IPS-20b (cell line): Measurements from ENCODE around the gene OSBPL1A.

Experiments
- H3K27ac ChIP-seq: one replicate; pipeline ENCODE4 v1.5.1; 2013; ENCODE audit warnings: low read length
- H3K27me3 ChIP-seq: 2 replicates; pipeline ENCODE4 v1.6.1; 2013; ENCODE audit warnings: mild to moderate bottlenecking, low read length, inconsistent platforms; ENCODE audit not compliant: insufficient read depth
- H3K36me3 ChIP-seq: 2 replicates; pipeline ENCODE4 v1.6.1; 2013; ENCODE audit warnings: low read depth, mild to moderate bottlenecking, inconsistent platforms, low read length, moderate library complexity; ENCODE audit not compliant: insufficient read depth
- H3K4me1 ChIP-seq: 2 replicates; pipeline ENCODE4 v1.6.1; 2013; ENCODE audit warnings: mild to moderate bottlenecking, control low read depth, inconsistent platforms, low read length, moderate library complexity; ENCODE audit not compliant: insufficient read depth
- H3K4me3 ChIP-seq: 2 replicates; pipeline ENCODE4 v1.5.1; 2013; ENCODE audit warnings: mild to moderate bottlenecking, low read length, inconsistent platforms
- H3K9ac ChIP-seq: 2 replicates; pipeline ENCODE4 v1.6.1; 2013; ENCODE audit warnings: low read depth, mild to moderate bottlenecking, inconsistent platforms, low read length, moderate library complexity
- H3K9me3 ChIP-seq: 2 replicates; pipeline ENCODE4 v1.6.1; 2013; ENCODE audit warnings: mild to moderate bottlenecking, low read depth, low read length, inconsistent platforms; ENCODE audit not compliant: insufficient read depth

OSBPL1A gene

DNA sequence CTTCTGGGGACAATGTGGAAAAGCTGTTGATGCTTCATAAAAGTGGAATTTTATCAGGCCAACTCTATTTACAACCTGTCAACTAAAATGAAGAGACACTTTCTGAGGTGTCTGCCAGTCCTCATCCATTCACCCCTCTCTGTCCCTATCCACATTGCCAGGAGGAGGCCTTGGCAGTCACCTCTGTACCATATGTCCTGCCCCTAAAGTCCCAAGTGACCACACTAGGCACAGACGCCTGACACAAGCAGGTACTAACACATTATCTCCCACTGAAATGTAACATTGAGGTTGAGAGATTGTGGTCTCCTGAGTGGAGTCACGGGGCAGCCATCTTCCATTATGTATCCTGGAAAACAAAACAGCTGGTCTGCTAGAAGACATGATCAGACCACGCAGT lies 71.4 kb downstream of the OSBPL1A start:
- H3K36me3 ChIP-seq: peaks cover 19% of the 10 kb centered on the region
- no peak overlapping the region for H3K4me3 ChIP-seq
- H3K27me3 ChIP-seq: no peaks in the 10 kb centered on the region
- H3K9me3 ChIP-seq: no peaks in the 10 kb centered on the region
- H3K9ac ChIP-seq: no peak overlapping the region
- no peak overlapping the region for H3K27ac ChIP-seq
- no peaks in the 10 kb centered on the region for H3K4me1 ChIP-seq

DNA sequence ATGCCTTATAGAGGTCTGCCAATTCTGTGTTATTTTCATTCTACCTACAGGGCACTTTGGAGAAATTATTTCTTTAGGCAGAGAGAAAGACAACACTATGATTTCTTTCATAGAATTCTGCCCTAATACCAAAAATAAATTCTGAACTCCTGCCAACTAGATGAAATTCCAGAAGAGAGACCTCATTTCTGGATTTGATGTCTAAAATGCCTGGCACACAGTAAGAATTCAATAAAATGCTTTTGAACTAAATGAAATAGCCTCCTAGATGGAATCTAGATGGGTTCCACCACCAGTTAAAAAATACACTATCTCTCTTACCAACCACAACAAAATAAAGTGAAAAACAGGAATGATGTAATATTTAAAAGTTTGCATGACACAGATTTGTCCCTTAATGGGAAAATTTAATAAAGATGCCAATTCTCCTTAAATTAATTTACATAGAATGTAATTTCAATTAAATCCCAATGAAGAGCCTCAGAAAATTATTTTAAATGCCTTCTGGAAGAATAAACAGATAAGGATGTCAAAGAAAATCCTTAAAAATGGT lies 75.0 kb downstream of the OSBPL1A start:
- Histone ChIP-seq H3K36me3 (peaks cover 6% of the 10 kb centered on the region; the same call in 1 of the 2 replicates), H3K4me1 (no peaks in the 10 kb centered on the region), H3K27ac (no peak overlapping the region), H3K4me3 (no peak overlapping the region), H3K9me3 (no peaks in the 10 kb centered on the region), H3K27me3 (no peaks in the 10 kb centered on the region), H3K9ac (no peak overlapping the region)

DNA sequence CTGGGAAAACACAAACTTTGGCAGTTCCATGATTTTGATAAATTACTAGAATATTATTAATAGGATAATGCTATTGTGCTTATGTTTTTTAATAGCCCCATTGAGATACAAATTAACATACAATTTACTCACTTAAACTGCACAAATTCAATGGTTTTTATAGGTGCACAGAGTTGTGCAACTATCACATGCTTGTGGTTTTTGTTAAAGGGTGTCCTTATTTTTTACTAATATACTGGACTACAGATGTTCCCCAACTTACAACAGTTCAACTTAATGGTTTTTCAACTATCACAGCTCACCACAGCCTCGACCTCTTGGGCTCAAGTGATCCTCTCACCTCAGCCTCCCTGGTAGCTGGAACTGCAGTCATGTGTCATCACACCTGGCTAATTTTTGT lies 76.6 kb downstream of the OSBPL1A start:
- Histone ChIP-seq H3K27me3 (no peaks in the 10 kb centered on the region), H3K9ac (no peak overlapping the region), H3K4me1 (no peaks in the 10 kb centered on the region), H3K9me3 (no peaks in the 10 kb centered on the region), H3K27ac (no peak overlapping the region), H3K4me3 (no peak overlapping the region), H3K36me3 (peaks cover 9% of the 10 kb centered on the region)

DNA sequence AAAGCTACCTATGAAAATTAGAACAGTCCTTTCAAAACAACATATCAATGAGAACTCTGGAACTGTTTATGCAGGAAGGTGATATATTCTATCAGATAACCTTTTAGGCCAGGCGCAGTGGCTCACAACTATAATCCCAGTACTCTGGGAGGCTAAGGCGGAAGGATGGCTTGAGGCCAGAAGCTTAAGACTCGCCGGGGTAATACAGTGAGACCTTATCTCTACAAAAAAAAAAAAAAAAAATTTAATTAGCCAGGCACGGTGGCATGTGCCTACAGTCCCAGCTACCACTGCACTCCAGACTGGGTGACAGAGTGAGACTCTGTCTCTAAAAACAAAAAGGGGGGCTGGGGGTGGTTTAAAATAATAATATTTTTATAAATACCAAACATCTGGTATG lies 77.9 kb downstream of the OSBPL1A start:
- no peak overlapping the region for H3K27ac ChIP-seq
- H3K27me3 ChIP-seq: no peaks in the 10 kb centered on the region
- no peaks in the 10 kb centered on the region for H3K4me1 ChIP-seq
- H3K9ac ChIP-seq: no peak overlapping the region
- H3K36me3 ChIP-seq: peaks cover 7% of the 10 kb centered on the region
- H3K4me3 ChIP-seq: no peak overlapping the region
- H3K9me3 ChIP-seq: no peaks in the 10 kb centered on the region

DNA sequence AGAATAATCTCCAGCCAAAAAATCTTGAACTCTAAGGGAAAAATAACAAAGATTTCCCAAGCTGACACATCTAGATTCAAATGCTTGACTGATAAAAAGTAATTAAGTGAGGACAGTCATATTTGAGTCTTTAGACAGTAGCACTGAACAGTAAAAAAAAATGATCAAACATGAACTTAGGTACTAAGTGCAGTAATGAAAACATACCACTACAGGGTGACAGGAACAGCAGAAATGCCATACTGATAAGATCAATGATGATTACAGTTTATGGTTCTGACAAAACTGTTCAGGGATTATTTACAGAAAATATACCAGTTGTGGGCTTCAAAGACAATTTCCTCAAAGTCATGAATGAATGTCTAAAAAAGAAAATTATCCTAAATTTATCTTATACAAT lies 80.3 kb downstream of the OSBPL1A start:
- H3K9ac ChIP-seq: no peak overlapping the region
- H3K4me1 ChIP-seq: no peaks in the 10 kb centered on the region
- no peaks in the 10 kb centered on the region for H3K9me3 ChIP-seq
- no peak overlapping the region for H3K27ac ChIP-seq
- peaks cover 21% of the 10 kb centered on the region for H3K36me3 ChIP-seq
- H3K4me3 ChIP-seq: no peak overlapping the region
- H3K27me3 ChIP-seq: no peaks in the 10 kb centered on the region

DNA sequence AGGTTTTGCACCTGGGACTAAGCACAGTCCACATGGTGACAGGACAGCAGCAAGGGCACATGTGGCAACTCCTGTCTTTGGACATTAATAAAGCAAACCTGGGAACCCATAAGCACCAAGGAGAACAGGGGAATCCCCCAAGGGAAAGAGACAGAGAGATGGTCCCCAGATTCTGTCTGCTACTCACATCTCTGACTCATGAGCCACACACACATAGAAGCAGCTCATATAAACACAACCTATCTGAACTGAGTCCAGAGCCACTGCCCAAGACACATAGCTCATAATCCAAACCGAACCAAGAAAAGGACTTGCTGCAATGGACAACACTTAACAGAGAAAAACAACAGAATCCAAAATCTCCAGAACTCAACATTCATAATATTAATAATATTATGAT lies 82.5 kb downstream of the OSBPL1A start:
- no peak overlapping the region for H3K9ac ChIP-seq
- no peaks in the 10 kb centered on the region for H3K9me3 ChIP-seq
- H3K4me1 ChIP-seq: no peaks in the 10 kb centered on the region
- H3K27me3 ChIP-seq: no peaks in the 10 kb centered on the region
- H3K36me3 ChIP-seq: peaks cover 39% of the 10 kb centered on the region
- H3K4me3 ChIP-seq: no peak overlapping the region
- no peak overlapping the region for H3K27ac ChIP-seq

DNA sequence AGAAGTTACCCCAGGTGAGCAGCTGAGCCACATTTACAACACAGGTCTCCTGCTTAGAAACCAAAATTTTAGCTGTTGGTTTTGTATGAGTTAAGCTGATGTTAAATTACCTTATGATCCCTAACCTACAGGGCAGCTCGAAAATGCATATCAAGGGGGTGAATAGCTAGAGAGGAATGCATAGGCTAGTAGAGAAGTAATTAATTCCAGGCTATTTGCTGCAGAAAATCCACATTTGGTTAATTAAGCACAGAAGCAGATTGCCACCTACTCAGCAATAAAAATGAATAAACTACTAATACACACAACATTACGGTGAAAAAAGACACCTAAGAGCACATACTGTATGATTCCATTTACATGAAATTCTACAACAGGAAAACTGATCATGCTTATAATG lies 91.4 kb downstream of the OSBPL1A start:
- no peak overlapping the region for H3K4me3 ChIP-seq
- H3K27me3 ChIP-seq: no peaks in the 10 kb centered on the region
- no peaks in the 10 kb centered on the region for H3K9me3 ChIP-seq
- no peak overlapping the region for H3K9ac ChIP-seq
- no peak overlapping the region for H3K27ac ChIP-seq
- peaks cover 65% of the 10 kb centered on the region for H3K36me3 ChIP-seq
- no peaks in the 10 kb centered on the region for H3K4me1 ChIP-seq

DNA sequence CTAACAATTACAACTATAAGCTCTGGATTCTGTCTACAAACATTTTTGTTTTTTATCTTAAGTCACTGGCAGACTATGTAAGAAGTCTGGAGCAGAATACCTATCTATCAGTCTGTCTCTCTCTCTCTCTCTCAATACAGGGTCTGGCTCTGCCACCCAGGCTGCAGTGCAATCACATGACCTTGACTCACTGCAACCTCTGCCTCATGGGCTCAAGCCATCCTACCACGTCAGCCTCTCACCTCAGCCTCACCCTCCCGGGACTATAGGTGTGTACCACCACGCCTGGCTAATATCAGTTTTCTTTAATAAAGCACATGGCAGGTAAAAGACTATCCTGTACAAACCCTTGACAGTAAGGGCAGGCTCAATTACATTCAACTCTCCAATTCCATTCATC lies 96.9 kb downstream of the OSBPL1A start:
- H3K27me3 ChIP-seq: no peaks in the 10 kb centered on the region
- H3K4me3 ChIP-seq: no peak overlapping the region
- H3K27ac ChIP-seq: no peak overlapping the region
- H3K36me3 ChIP-seq: peaks cover 60% of the 10 kb centered on the region
- no peaks in the 10 kb centered on the region for H3K4me1 ChIP-seq
- H3K9ac ChIP-seq: no peak overlapping the region
- H3K9me3 ChIP-seq: no peaks in the 10 kb centered on the region

DNA sequence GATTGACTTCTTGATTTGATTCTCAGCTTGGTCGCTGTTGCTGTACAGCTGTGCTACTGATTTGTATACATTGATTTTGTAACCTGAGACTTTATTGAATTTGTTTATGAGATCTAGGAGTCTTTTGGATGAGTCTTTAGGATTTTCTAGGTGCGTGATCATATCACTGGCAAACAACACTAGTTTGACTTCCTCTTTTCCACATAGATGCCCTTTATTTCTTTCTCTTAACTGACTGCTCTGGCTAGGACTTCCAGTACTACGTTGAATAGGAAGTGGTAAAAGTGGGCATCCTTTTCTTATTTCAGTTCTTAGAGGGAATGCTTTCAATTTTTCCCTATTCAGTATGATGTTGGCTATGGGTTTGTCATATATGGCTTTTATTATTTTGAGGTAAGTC lies 101.3 kb downstream of the OSBPL1A start:
- Histone ChIP-seq H3K9ac (no peak overlapping the region), H3K27me3 (no peaks in the 10 kb centered on the region), H3K9me3 (no peaks in the 10 kb centered on the region), H3K27ac (no peak overlapping the region), H3K4me1 (no peaks in the 10 kb centered on the region), H3K36me3 (peaks cover 24% of the 10 kb centered on the region; the same call in 1 of the 2 replicates), H3K4me3 (no peak overlapping the region)

DNA sequence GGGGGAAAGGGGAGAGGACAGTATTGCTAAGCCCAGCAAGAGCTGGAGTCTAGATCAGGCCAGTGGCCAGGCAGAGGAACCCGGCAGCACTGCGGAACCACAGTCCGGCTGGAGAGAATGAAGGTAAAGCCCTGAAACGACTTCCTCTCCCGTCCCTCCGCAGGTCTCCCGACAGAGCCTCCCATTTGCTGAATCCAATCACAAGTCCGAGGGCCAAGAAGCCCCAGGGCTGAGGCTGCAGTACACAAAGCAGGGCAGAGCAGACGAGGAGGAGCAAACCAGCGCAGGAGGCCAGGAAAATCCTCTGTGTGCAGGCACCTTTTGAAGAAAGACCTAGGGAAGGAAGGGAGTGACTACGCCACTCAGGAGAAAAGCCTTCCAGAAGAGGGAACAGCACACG lies 104.4 kb downstream of the OSBPL1A start:
- Histone ChIP-seq H3K9ac (no peak overlapping the region), H3K9me3 (no peaks in the 10 kb centered on the region), H3K4me3 (no peak overlapping the region), H3K36me3 (no peaks in the 10 kb centered on the region), H3K27ac (no peak overlapping the region), H3K27me3 (no peaks in the 10 kb centered on the region), H3K4me1 (no peaks in the 10 kb centered on the region)

DNA sequence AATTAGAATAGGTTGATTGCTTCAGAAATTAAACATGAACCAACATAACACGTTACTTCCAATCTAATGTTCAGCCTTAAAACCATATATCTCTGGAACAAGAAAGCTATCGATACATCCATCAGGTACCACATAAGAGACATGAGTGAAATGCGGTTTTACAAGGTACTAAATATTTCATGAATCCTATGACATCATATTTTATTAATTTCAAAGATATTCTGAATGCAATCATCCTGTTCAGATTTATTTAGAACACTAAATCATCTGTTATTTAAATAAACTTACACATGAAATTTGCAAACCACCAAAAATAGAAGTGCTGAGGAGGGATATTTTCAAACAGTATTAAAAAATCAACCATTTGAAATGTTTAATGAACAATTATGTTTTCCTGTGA lies 119.0 kb downstream of the OSBPL1A start:
- Histone ChIP-seq H3K36me3 (peaks cover 17% of the 10 kb centered on the region; the same call in 1 of the 2 replicates), H3K9ac (no peak overlapping the region), H3K9me3 (peaks cover 12% of the 10 kb centered on the region; the same call in 1 of the 2 replicates), H3K4me3 (no peak overlapping the region), H3K27ac (no peak overlapping the region), H3K4me1 (no peaks in the 10 kb centered on the region), H3K27me3 (no peaks in the 10 kb centered on the region)

DNA sequence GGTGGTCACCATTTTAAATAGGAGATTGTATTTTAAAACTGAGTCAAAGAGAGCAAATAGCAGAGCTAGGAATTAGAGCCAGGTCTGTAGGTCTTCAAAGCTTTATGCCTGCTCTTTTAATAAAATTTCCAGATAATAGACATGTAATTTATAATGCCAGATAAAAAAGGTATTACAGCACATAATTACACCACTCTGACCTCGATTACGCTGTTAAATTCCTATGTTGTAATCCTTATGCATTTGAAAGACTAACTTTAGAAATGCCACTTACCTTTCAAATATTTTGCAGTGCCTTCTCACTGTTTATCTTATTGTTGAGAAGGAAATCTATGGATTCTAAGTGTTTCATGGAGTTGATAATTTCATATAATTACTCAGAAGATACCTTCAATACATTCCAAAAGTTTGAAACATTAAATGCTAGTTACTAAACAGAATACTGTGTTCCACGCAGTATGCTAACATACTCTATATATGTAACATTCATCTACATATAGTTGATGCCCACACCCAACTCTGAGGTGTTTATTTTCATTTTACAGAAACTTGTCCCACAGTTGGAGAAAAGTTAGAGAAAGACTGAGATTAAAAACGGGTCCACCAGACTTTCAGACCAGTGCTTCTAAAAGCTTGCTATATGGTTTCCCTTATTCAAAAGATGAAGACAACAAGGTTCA lies 120.0 kb downstream of the OSBPL1A start:
- no peaks in the 10 kb centered on the region for H3K27me3 ChIP-seq
- H3K4me1 ChIP-seq: no peaks in the 10 kb centered on the region; the same call in 1 of the 2 replicates
- H3K36me3 ChIP-seq: peaks cover 16% of the 10 kb centered on the region; the same call in 1 of the 2 replicates
- no peak overlapping the region for H3K9ac ChIP-seq
- H3K4me3 ChIP-seq: no peak overlapping the region
- peaks cover 12% of the 10 kb centered on the region; the same call in 1 of the 2 replicates for H3K9me3 ChIP-seq
- H3K27ac ChIP-seq: no peak overlapping the region
